Fibroblast of lung (primary cell): ENCODE measurements around the gene LCP1. TPM values are rescaled to one million over a fixed set of nuclear protein-coding genes. Genes with fewer than 3 reads are reported as not detected.

Source experiments
- DNase-seq, 2 donors: peaks; one replicate each; pipeline versions ENCODE4 v3.0.0 to v3.0.0-alpha.2; 2010; ENCODE audit warnings: low read depth in 2 of 2
- H2AFZ ChIP-seq: 2 replicates; pipeline ENCODE4 v1.5.1; 2012; ENCODE audit warnings: low read length, control low read depth, inconsistent platforms
- H3K27ac ChIP-seq: 2 replicates; pipeline ENCODE4 v1.5.1; 2011; ENCODE audit warnings: low read length, control low read depth; ENCODE audit not compliant: insufficient read depth
- H3K27me3 ChIP-seq: 2 replicates; pipeline ENCODE4 v1.5.1; 2011; ENCODE audit warnings: mild to moderate bottlenecking, low read length; ENCODE audit not compliant: control insufficient read depth, insufficient read depth
- H3K36me3 ChIP-seq: 2 replicates; pipeline ENCODE4 v1.5.1; 2011; ENCODE audit warnings: low read length; ENCODE audit not compliant: control insufficient read depth, insufficient read depth
- H3K4me1 ChIP-seq: 2 replicates; pipeline ENCODE4 v1.5.1; 2011; ENCODE audit warnings: low read length; ENCODE audit not compliant: control insufficient read depth, insufficient read depth; ENCODE audit errors: extremely low read depth
- H3K4me2 ChIP-seq: 2 replicates; pipeline ENCODE4 v1.5.1; 2011; ENCODE audit warnings: low read length, control low read depth; ENCODE audit not compliant: insufficient read depth; ENCODE audit errors: extremely low read depth
- H3K4me3 ChIP-seq, 4 experiments: fragments of 200-600 bp in 1 of 4; sonication (generic) in 1 of 4; replicated peaks in 1 of 4; 2 replicates each; pipeline ENCODE4 v1.5.1; 2011 to 2016; ENCODE audit warnings: low read length in 4 of 4, low read depth in 3 of 4, mild to moderate bottlenecking in 3 of 4, control low read depth in 2 of 4, inconsistent platforms in 1 of 4, mixed read lengths in 1 of 4; ENCODE audit not compliant: insufficient read depth in 1 of 4; ENCODE audit errors: control extremely low read depth in 1 of 4
- H3K79me2 ChIP-seq: 2 replicates; pipeline ENCODE4 v1.5.1; 2012; ENCODE audit warnings: mild to moderate bottlenecking, low read length, inconsistent platforms; ENCODE audit not compliant: control insufficient read depth, insufficient read depth
- H3K9ac ChIP-seq: 2 replicates; pipeline ENCODE4 v1.5.1; 2011; ENCODE audit warnings: mild to moderate bottlenecking, low read length, control low read depth; ENCODE audit not compliant: insufficient read depth
- H3K9me3 ChIP-seq: 2 replicates; pipeline ENCODE4 v1.5.1; 2012; ENCODE audit warnings: low read depth, low read length; ENCODE audit not compliant: control insufficient read depth, insufficient read depth
- H4K20me1 ChIP-seq: 2 replicates; pipeline ENCODE4 v1.5.1; 2011; ENCODE audit warnings: low read length; ENCODE audit not compliant: control insufficient read depth, insufficient read depth; ENCODE audit errors: extremely low read depth
- EZH2 ChIP-seq: IDR thresholded peaks from 2 replicates; pipeline ENCODE4 v1.5.1; 2012; ENCODE audit warnings: low read length, control low read depth, mild to moderate bottlenecking; ENCODE audit errors: missing control alignments
- polyA plus RNA-seq, 2 donors: library from polyadenylated mRNA; depleted of rRNA in 1 of 2; stranded (reverse) in 1 of 2; unstranded in 1 of 2; fragments of >200 nt; gene quantifications; 2 replicates each; pipeline ENCODE4 v1.2.1, GENCODE V29; 2011 to 2012; ENCODE audit warnings: missing spikeins in 1 of 2
- total RNA-seq: library from RNA; depleted of rRNA; stranded (reverse); fragments of >200 nt; gene quantifications from 2 replicates; pipeline ENCODE4 v1.2.1, GENCODE V29; 2014
- TF ChIP-seq, protein P1 (sequence below), 2 donors: IDR thresholded peaks in 1 of 2; conservative IDR thresholded peaks in 1 of 2; 1 replicate in 1 of 2; 2 replicates in 1 of 2; pipeline ENCODE4 v1.5.1; 2011 to 2012; ENCODE audit warnings: low read length in 2 of 2, control low read depth in 1 of 2, inconsistent platforms in 1 of 2, low read depth in 1 of 2, mild to moderate bottlenecking in 1 of 2

The LCP1 gene
- total and polyA plus RNA-seq, 2 donors (not counting 1 experiment from before 2014, with no cell fraction given): under 0.01 to 0.06 TPM

DNA sequence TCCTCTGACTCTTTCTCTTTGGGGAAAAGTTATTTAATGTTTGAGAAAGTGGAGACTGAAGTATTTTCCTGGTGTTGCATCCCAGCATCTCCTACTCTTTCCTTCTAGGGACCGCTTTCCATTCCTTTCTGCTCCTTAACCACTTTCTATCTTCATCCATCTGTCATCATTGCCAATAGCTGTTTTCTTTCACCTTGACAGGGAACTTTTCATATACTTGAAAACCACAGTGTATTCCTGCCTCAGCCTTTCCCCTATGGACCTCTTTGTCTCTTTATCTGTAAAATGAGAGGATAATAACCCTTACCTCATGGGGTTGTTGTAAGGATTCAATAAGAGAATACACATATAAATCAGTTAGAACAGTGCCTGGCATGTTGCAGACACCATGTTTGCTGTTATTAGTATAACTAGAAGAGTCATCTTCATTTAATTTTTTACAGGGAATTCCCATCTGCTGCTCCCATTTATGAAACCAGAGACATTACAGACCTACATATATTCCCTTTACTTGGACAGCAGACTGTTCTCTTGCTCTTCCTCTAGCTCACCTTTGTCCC lies 31.8 kb downstream of the LCP1 start:
- no peaks in the 10 kb centered on the region for H3K36me3 ChIP-seq
- H3K4me2 ChIP-seq: no peak overlapping the region
- H3K4me3 ChIP-seq: no peak overlapping the region
- no peaks in the 10 kb centered on the region for H3K4me1 ChIP-seq
- H3K9me3 ChIP-seq: no peaks in the 10 kb centered on the region
- no peaks in the 10 kb centered on the region for H3K79me2 ChIP-seq
- no peaks in the 10 kb centered on the region for H4K20me1 ChIP-seq
- H2AFZ ChIP-seq: no peak overlapping the region
- peaks cover 2% of the 10 kb centered on the region for H3K27me3 ChIP-seq
- no peak overlapping the region for H3K9ac ChIP-seq
- no peak for DNase-seq
- TF ChIP-seq, protein P1, sequence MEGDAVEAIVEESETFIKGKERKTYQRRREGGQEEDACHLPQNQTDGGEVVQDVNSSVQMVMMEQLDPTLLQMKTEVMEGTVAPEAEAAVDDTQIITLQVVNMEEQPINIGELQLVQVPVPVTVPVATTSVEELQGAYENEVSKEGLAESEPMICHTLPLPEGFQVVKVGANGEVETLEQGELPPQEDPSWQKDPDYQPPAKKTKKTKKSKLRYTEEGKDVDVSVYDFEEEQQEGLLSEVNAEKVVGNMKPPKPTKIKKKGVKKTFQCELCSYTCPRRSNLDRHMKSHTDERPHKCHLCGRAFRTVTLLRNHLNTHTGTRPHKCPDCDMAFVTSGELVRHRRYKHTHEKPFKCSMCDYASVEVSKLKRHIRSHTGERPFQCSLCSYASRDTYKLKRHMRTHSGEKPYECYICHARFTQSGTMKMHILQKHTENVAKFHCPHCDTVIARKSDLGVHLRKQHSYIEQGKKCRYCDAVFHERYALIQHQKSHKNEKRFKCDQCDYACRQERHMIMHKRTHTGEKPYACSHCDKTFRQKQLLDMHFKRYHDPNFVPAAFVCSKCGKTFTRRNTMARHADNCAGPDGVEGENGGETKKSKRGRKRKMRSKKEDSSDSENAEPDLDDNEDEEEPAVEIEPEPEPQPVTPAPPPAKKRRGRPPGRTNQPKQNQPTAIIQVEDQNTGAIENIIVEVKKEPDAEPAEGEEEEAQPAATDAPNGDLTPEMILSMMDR (conservative IDR thresholded peaks at IDR 0.05 in 1 of 2, IDR thresholded peaks at IDR 0.05 in 1 of 2; ENCODE audit: low read depth in 1 of 2, low read length in 2 of 2): no peak
- no peak for TF ChIP-seq EZH2
- H3K27ac ChIP-seq: no peak overlapping the region

DNA sequence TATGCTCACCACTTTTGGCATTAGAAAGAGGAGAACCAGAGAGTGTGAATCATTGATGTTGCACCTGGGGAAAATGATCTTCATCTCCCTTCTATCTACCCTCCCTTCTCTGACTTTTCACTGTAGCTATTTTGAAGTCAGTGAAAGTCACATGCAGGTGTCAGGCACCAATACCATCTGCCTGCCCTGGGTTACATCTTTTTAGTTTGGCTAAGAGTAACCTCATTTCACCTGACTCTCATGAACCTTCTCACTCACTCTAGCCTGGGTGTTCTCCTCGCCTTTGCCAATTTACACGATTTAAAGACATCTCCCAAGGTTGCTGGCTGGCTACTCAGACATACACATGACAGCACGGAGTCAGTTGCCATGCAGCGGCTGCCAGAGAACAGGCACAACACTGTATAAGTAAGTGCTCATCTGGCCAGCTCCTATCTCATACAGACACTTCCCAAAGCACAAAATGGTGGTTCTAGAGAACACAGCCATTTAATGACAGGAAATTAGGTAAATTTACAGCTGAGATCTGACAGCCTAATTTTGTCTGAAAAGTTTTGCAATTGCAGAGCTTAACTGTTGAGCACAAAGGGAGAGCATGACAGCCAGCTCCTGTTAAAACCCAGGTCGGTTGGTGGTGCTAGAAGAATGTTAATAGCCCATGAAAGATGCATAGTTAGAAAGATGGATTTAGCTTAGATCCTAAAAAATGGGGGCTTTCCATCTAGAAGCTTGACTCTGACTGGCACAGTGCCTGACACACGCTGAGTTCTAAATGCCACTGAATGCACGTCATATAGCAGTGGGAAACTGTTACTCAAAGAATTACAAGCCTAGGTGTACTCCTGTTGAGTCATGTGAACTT lies 32.5 kb downstream of the LCP1 start:
- Histone ChIP-seq H3K27me3 (peaks cover 2% of the 10 kb centered on the region), H3K27ac (no peak overlapping the region), H3K79me2 (no peaks in the 10 kb centered on the region), H3K36me3 (no peaks in the 10 kb centered on the region), H3K4me2 (no peak overlapping the region), H2AFZ (no peak overlapping the region), H3K4me3 (no peak overlapping the region), H3K9me3 (no peaks in the 10 kb centered on the region), H3K9ac (no peak overlapping the region), H3K4me1 (no peaks in the 10 kb centered on the region), H4K20me1 (no peaks in the 10 kb centered on the region)
- TF ChIP-seq EZH2: no peak
- TF ChIP-seq, protein P1 (conservative IDR thresholded peaks at IDR 0.05 in 1 of 2, IDR thresholded peaks at IDR 0.05 in 1 of 2; ENCODE audit: low read depth in 1 of 2, low read length in 2 of 2): no peak
- DNase-seq: peak in 1 of 2 donors; percentile 72

DNA sequence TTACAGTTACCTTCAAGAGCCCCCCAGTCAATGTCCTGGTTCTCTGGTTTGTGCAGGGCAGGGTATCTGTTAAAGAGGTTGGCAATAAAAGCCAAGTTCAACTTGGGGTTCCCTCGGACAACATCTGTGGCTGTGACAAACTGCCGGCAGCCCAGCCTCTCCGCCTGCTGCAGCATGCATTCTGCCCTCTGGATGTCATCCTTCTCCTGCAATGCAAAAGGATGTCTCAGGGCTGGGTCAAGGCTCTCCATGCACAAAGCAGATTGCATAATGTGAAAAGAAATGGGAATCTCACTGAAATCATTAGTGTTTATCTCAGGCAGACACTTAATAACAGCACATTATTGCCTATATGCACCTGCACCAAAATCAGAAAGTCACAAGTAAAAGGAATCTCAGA lies 35.1 kb downstream of the LCP1 start:
- Histone ChIP-seq H3K79me2 (no peaks in the 10 kb centered on the region), H3K4me3 (no peak overlapping the region), H3K27me3 (peaks cover 2% of the 10 kb centered on the region), H4K20me1 (no peaks in the 10 kb centered on the region), H3K4me2 (no peak overlapping the region), H3K9me3 (no peaks in the 10 kb centered on the region), H3K36me3 (no peaks in the 10 kb centered on the region), H3K9ac (no peak overlapping the region), H2AFZ (no peak overlapping the region), H3K4me1 (no peaks in the 10 kb centered on the region), H3K27ac (no peak overlapping the region)
- peak in 1 of 2 donors; percentile 39 for DNase-seq
- TF ChIP-seq, protein P1 (conservative IDR thresholded peaks at IDR 0.05 in 1 of 2, IDR thresholded peaks at IDR 0.05 in 1 of 2; ENCODE audit: low read depth in 1 of 2, low read length in 2 of 2): peak in 1 of 2 donors; percentile 48
- TF ChIP-seq EZH2: no peak
